Lower leg skin (tissue), 4 donors: ENCODE results near the gene RTL10. TPM values are rescaled to one million over a fixed set of nuclear protein-coding genes. Genes with fewer than 3 reads are reported as not detected.

Experiments
- DNase-seq, 2 donors: peaks; one replicate each; pipeline ENCODE4 v3.0.0-alpha.2; 2019; ENCODE audit warnings: low spot score in 2 of 2
- H3K4me3 ChIP-seq: fragments of 200-600 bp; sonication (generic); 2 replicates; pipeline ENCODE4 v1.5.1; 2017; ENCODE audit warnings: mild to moderate bottlenecking, low read depth; ENCODE audit not compliant: poor library complexity, severe bottlenecking
- POLR2A ChIP-seq, 2 donors: fragments of 450-650 bp; IDR thresholded peaks; one replicate each; pipeline ENCODE4 v1.6.1; 2016 to 2017; ENCODE audit warnings: antibody characterized with exemption in 2 of 2, mild to moderate bottlenecking in 1 of 2, moderate library complexity in 1 of 2
- WGBS, 2 donors: methylation state at CpG; one replicate each; pipeline ENCODE4 v1.1.5; 2018; 5-methylcytosine and 5-hydroxymethylcytosine counted together
- intact Hi-C: fragments of 100-400 bp; cut with DNase I; formaldehyde crosslinking; loops from one replicate; pipeline ENCODE4 v1.15.0; 2023; ENCODE audit warnings: low total_unique reads
- total RNA-seq, 4 donors: library from RNA; depleted of rRNA; stranded (reverse); fragments of >200 nt; gene quantifications; one replicate each; pipeline ENCODE4 v1.1.0, GENCODE V29; 2016
- TF ChIP-seq, protein P1 (sequence below), 3 donors: fragments of 450-650 bp; IDR thresholded peaks; one replicate each; pipeline ENCODE4 v1.5.1; 2016; ENCODE audit warnings: antibody characterized with exemption in 3 of 3, mild to moderate bottlenecking in 3 of 3, moderate library complexity in 2 of 3

RTL10 gene
- total RNA-seq, 4 donors from 2014 or later = 24.5 to 28.0 (median 27.1) TPM

DNA sequence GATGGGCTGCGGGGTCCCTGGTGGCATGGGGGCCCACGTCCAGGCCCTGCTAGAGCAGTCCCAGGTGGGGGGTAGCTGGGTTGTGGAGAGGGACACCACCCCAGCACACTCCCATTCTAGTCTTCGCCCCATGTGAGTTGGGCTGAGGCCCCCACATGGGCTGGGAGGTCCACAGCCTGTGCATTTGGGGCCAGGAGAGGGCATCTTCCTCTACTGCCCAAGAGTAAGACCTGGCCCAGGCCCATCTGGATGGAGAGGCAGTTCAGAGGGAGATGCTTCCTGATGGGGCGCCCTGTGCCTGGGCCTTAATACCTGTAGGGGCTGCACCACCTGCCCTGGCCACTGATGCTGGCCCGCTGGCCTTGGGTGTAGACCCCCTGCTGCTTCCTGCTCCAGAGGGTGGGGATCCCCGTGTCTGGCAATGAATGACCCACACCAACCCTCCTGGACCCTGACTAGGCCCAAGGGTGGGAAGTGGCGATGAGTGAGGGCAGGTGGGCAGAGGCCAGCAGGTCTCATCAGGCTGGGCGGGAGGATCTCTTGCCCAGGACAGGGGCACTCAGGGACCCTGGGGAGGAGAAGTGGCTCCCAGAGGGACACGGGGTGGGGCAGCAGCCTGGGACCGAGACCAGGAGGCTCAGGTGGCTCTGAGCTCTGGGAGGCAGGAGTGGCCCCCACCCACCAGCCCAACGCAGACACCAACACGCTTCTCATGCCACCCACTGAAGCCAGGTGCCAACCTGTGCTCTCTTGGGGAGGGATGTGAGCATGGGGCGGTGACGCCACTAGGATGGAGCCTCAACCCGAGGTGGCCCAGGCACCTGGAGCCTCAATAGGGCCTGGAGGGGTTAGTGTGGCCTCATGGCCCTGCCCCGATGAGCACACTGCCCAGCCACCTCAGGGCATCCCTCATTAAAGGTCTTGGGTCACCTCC, 17.4 kb upstream of the RTL10 start:
- no peak for TF ChIP-seq POLR2A (IDR thresholded peaks at IDR 0.05)
- TF ChIP-seq, protein P1, sequence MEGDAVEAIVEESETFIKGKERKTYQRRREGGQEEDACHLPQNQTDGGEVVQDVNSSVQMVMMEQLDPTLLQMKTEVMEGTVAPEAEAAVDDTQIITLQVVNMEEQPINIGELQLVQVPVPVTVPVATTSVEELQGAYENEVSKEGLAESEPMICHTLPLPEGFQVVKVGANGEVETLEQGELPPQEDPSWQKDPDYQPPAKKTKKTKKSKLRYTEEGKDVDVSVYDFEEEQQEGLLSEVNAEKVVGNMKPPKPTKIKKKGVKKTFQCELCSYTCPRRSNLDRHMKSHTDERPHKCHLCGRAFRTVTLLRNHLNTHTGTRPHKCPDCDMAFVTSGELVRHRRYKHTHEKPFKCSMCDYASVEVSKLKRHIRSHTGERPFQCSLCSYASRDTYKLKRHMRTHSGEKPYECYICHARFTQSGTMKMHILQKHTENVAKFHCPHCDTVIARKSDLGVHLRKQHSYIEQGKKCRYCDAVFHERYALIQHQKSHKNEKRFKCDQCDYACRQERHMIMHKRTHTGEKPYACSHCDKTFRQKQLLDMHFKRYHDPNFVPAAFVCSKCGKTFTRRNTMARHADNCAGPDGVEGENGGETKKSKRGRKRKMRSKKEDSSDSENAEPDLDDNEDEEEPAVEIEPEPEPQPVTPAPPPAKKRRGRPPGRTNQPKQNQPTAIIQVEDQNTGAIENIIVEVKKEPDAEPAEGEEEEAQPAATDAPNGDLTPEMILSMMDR (IDR thresholded peaks at IDR 0.05) = no peak
- 88 to 90% methylated on average over 11 to 14 of the region's 16 CpGs for WGBS, 2 donors
- intact Hi-C loops = no loop called here
- DNase-seq = peak in 1 of 2 donors; percentile 83
- no peak overlapping the region for H3K4me3 ChIP-seq

DNA sequence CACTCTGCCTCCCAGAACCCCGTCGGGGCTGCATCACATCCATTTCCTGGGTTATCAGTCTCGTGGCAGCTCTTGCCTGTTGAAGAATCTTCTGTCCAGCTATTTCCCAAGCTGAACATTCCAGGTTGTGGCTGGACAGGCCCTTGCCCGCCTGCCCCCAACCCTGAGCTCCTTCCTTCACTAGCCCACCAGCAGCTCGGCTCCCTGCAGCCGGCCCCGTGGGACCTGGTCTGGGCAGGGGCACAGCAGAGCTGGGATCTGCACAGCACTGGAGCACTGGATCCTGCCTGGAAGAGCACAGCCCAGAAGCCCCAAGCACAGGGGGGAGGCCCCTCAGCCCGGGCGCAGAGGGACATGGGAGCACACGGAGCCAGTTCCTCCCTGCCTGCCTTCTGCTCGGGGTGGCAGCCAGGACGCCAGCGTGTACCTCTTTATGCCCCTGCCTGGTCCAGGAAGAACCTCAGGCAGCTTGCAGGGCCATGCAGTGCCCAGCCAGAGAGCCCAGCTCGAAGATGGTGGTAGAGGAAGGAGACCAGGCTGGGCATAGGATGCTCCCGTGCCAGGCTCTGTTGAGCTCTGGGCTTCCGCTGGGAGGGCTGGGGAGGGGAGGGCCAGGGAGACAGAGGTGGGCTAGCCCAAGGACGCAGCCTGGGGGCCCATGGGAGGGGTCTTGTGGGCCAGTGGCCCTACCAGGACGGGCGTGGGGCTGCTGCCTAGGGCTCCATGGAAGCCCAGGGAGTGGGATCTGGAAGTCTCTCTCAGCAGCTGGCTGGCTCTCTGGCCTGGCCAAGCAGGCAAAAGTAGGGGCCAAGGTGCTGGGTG, 16.6 kb upstream of the RTL10 start:
- WGBS, 2 donors = 77 to 89% methylated on average over 11 to 12 of the region's 19 CpGs
- no peak for TF ChIP-seq POLR2A (IDR thresholded peaks at IDR 0.05)
- TF ChIP-seq, protein P1 (IDR thresholded peaks at IDR 0.05) = no peak

DNA sequence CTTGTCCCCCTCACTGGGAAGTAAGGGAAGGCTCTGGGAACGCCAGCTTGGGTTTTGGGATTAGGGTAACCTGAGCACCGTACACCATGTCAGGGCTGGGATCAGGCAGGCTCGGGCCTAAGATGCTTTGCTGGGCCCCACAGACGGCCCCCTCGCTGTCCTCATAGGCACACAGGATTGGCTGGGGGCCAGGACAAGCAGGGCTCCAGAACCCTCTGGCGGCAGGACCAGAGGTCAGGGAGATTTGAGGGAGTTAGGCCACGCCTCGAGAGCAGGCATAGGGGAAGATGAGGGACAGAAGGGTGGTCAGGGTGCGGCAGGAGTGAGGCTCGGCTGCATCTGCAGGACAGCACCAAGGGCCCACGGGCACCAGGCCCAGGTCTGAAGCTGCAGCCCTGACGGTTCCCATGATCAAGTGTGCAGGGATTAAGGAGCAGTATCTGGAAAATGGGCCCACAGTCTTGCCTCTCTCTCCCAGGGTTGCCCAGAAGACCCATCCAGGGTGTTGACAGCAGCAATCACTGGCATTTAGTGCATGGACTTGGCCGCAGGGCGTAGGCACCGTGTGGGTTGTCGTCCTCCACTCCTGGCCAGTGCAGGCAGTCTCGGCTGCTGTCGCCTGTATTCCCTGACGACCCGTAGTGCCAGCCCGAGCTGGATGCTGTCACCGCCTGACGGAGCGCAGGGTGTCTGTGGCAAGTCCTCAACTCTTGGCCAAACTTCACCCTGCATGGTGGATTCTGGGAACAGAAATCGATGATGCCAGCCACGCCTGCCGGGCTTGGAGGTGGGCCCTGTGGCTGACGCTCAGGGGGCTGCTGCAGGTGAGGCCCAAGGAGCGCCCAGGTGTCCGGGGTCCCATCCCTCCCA, 15.7 kb upstream of the RTL10 start:
- 81 to 90% methylated on average over 29 of the region's 30 CpGs for WGBS, 2 donors
- TF ChIP-seq POLR2A (IDR thresholded peaks at IDR 0.05) = no peak
- TF ChIP-seq, protein P1 (IDR thresholded peaks at IDR 0.05) = no peak
- H3K4me3 ChIP-seq = no peak overlapping the region
- intact Hi-C loops = no loop called here
- DNase-seq = peak in 1 of 2 donors; percentile 84

More for the DNA sequence above, 16.6 kb upstream of the RTL10 start:
- DNase-seq = peak in 1 of 2 donors; percentile 80
- H3K4me3 ChIP-seq = no peak overlapping the region
- intact Hi-C loops = no loop called here

DNA sequence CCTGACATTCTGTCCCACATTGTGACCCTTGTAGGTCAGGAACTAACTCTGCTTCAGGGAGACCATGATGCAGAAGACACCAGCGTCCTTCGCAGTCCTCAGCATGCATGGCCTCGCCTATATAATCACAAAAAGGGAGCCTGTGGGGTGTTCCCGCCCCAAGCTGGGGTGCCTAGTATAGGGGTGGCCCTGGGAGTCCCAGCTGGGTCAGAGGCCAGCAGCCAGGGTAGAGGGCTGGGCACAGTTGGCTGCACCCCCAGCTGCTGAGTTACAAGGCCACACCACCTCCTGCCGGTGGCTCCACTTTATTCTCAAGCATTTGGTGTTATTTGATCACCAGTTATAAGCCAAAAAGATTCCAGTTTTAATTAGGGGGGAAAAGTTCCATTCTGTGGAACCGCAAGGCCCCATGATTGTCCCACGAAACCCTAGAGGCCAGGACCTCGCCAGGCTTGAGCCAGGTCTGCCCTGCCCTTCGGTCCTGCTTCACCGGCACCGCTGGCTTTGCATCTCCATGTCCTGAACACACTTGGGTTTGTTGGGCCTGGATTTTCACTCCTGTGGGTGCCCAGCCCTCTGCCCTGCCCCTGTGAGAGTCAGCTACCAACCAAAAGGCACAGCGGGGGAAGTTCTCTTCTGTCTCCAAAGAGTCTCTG, 15.0 kb upstream of the RTL10 start:
- TF ChIP-seq POLR2A (IDR thresholded peaks at IDR 0.05) = no peak
- TF ChIP-seq, protein P1 (IDR thresholded peaks at IDR 0.05) = no peak
- peak in 1 of 2 donors; percentile 56 for DNase-seq
- intact Hi-C loops = no loop called here
- no peak overlapping the region for H3K4me3 ChIP-seq
- WGBS, 2 donors = 76 to 92% methylated on average over 12 of the region's 12 CpGs
